ENCODE results near the gene SPEN.
"Not testable (repeated sequence)": the region's sequence is repeated elsewhere in the genome, so short reads cannot be mapped to it uniquely, and the experiment has no call there.

The SPEN gene

DNA sequence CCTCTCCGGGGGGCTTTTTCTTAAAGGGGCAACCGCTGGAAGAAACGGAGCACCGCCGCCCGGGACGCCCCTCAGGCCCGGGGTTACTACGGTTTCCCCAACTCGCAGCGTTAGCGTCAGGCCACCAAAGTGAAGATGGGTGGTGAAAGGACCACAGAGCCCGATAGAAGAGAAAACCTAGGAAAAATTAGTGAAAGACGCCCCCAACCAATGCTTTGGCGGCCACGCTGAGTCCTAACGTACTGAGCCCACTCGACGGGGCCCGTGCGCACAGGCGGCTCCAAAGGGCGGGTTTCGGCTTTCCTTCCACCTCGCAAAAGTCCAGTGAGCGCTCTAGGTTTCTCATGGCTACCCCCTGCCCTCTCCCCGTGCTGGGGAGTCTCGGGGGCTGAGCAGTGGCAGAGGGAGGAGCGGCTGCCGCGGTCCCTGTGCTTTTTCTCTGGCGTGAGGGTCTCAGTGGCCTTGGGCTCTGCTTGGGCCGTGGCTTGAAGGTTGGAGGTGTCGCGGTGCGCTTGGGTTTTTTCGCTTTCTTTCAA, 12.2 kb upstream of the SPEN start:
- DNase-seq: no peak

DNA sequence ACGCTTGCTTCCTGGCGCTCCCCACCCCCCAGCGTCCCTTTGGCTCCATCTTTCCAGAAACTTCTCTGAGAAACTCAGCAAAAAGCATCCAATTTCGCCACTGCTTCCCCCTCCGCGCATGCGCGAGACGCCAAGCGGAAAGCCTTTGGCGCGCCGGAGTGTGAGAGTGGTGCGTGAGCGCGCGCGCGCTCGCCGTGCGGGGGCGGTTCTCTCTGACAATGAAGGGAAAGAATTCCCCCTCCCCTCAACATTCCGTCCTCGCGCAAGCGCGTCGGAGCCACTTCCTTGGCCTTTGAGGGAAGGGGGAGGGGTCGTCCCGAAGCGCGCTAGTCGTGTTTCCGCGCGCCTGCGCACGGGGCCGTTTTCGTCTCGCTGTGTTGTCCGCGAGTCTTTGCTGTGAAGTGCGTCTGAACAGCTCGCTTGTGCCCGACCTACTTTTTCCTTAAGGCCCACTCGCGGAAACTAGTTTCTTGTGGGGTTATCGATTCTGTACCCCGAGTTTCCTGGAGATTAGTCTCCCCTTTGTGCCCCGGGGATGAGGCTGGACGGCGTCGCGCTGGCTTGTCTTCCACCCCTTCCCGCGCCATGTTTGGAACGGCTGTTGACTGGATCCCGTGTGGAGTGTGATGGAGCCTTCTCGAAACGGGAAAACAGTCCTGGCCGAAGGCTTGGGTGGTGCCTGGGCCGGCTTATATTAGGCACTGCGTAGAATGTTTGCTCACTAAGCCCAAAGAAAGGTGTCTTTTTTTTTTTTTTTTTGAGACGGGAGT, 11.6 kb upstream of the SPEN start:
- peak; percentile 100 for DNase-seq

DNA sequence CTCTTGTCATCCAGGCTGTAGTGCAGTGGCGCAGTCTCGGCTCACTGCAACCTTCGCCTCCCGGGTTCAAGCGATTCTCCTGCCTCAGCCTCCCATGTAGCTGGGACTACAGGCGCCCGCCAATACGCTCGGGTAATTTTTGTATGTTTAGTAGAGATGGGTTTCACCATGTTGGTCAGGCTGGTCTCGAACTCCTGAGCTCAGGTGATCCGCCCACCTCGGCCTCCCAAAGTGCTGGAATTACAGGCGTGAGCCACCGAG, 11.1 kb upstream of the SPEN start:
- not testable (repeated sequence) for DNase-seq

DNA sequence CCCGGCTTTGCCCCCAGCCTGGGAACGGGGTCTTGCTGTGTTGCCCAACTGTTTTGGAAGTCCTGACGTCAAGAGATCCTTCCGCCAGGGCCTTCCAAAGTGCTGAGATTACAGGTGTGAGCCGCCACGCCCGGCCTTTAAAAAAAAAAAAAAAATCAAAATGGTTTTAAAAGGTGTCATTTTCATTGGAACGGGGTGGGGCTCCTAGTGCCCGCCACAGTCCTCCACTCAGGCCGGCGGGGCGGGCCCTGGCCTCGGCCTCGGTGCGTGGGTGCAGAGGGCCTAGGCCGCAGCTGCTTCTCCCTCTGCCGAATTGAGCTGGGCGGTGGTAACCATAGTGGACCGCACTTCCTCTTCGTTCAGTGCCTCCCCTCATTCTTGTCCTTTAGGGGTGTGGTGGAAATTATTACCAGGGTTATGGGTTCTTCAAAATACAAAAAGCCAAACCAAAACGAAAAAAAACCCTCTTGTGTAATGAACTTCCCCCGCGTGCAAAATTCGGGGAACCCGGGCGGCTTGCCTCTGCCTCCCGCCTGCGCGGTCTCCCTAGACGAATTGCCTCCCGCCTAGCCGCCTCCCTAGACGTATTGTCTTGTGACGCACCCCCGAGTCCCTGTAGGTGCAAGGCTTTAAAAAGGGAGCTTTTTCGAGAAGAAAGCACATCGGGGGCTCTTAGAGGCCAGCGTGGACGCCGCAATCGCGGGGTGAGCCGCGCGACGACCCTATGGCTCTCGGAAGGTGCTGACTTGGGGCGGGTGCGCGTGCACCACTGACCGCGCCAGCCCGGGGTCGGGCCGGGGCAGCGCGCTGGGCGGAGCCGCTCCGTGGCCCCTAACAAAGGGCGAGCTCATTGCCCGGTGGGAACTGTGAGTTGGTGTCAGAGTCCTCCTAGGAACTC, 10.5 kb upstream of the SPEN start:
- peak; percentile 43 for DNase-seq

DNA sequence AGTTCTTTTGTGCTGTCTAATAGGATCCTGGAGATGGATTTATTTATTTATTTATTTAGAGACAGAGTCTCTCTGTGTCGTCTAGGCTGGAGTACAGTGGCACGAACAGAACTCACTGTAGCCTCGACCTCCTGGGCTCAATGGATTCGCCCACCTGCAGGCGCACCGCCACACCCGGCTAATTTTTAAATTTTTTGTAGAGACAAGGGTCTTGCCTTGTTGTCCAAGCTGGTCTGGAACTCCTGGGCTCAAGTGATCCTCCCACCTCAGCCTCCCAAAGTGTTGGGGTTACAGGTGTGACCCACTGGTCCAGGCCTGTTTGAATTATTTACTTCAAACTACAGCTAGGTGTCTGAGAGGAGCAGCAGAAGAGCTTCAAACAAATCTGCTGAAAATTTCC, 9.6 kb upstream of the SPEN start:
- DNase-seq: no peak

DNA sequence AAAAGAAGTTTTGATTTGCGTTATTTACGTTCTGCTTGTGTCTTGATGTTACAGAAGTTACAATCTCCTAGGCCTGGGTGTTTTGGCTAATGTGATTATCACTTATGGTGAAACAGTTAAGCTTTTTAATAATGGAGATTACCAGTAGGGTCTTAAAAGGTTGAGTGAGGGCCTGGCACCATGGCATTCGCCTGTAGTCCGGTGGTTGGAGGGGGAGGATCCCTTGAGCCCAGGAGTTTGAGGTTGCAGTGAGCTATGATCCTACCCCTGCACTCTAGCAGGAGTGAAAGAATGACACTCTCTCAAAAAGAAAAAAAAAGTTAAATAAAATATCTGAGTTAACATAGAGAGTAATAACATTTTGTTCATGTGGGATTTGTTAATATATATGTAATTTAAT, 8.8 kb upstream of the SPEN start:
- DNase-seq: no peak

DNA sequence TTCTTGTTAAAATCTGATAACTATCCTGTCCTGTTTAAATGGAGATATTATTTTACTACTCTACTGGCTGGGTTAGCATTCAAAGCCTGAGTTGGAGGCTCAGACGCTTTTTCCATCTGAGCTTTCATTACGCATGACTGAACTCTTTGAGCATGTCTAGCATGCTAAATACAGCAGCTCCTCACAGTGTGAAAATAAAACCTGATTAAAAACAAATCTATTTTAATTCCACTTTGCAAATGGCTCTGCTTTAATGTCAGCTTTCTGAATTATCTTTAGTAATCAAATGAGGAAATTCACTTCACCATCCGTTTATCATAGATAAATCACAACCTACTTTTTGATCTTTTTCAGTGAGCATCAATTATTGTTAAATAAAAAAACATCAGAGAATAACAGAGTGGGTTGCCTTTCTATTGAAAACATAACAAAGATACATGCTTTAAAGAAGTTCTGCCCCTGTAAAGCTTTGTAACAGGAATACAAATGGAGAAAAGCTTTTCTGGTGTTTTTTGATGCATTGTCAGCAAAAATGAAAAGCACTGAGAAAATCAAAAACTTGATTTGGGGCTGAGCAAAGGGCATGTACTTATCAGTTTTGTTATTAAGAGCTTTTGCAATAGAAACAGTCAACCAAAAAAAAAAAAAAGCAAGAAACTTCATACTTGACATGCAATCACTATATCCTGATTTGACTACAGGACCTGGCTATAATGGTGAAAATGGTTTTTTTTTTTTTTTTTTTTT, 3.5 kb upstream of the SPEN start:
- no peak for DNase-seq

DNA sequence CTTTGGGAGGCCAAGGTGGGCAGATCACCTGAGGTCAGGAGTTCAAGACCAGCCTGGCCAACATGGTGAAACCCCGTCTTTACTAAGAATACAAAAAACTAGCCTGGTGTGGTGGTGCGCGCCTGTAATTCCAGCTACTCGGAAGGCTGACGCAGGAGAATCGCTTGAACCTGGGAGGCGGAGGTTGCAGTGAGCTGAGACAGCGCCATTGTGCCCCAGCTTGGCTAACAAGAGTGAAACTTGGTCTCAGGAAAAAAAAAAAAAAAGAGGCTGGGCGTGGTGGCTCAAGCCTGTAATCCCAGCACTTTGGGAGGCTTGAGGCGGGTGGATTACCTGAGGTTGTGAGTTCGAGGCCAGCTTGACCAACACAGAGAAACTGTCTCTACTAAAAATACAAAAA, 1.5 kb upstream of the SPEN start:
- not testable (repeated sequence) for DNase-seq

DNA sequence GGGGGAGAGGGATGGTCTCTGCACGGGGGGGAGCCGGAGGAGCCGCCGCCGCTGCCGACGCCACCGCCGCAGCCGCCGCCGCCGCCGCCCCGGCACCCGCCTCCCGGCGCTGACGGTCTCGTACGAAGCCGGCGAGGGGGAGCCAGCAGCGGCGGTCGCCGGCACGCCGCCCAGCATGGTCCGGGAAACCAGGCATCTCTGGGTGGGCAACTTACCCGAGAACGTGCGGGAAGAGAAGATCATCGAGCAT, 311 bp downstream of the SPEN start:
- no peak for DNase-seq

DNA sequence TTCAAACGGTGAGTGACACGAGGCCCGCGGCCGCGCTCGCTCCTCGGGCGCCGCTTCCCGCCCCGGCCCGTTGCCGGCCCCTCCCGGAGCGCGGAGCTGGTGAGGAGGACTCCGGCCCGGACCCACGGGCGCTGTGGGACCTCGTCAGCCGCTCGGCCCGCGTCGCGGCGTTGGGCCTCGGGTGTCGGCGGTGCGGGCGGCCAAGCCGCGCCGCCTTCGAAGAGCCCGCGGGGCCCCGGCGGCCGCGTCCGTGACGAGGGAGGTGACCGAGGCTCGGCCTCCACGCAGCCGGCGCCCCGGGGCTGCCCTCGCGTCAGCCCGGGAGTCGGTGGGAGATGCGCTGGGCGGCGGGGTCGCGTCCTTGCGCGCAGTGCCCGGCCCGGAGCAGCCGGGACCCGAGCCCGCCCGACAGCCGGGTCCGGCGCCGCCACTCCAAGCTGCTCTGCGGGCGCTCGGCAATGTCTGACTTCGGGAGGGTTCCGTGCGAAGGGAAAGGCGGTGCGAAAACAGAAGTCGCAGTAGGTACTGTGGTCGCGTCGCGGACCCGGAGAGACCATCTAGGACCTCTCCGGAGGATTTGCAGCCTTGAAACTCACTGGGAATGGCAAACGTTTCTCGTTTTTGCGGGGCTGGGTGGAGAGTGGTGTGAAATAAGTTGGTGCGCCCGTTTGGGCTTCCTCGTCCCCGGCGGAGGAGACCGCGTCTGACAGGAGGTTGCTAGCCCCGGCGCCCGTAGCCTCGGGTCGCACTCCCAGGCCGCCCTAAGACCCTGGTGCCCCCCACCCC, 829 bp downstream of the SPEN start:
- peak; percentile 52 for DNase-seq

DNA sequence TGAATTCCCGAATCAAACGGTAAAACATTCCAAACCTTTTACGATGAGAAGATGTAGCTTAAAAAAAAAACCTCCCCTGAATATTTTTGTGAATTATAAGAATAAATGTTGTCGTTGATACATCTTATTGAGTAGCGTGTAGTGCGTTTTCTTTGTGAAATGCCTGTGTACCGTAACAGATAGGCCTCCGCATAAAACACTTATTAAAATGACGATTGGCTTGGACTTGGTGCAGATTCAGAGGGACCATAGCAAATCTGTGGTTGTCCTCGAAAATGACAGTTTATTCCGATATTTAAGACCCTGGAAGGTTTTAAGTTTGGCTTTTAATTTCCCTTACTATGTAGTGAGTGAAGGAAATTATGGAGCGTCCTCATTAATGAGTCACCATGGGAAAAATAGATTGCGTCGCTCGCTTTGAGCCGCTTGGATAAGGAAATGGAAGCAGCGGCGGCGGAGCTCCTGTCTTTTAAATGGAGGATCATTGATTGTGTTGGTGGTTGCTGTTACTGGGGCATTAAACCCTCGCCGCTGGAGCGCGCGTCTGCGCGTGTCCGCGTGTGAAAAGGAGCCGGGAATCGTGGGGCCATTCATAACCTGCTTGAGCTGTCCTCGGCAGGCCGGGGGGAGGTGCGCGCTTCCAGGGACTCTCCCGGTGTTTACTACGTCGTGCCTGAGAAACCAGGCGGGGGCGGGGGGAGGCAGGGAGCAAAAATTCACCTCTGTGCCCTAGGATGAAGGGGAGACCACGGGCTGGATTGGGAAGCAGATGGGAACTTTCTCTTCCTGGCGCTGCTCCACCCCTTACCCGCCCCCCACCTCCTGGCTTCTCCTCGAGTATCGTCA, 1.6 kb downstream of the SPEN start:
- peak; percentile 79 for DNase-seq

DNA sequence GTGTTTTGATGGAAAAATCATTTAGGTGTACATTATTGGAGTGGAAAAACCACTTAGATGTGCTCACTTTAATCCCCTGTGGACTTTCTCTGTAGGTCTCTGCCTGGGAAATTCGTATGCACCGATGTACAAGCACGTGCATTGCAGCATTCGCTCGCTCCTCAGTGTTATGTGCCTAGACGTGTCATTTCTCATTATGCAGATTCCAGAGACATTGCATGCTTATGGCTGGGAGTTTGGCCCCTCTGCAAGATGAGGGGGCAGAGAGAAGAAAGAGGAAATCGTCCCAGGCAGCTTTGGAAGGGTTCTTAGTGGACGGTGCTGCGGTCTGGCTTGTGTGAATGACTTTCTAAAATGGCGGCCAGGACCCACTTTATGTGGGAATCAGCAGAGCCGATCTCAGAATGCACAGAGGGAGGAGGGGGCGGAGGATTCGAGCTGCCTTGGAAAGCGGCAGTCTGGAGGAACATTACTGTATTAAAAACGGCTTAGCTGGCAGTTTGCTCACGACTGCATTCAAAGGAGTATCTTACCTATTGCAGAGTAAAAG, 2.3 kb downstream of the SPEN start:
- peak; percentile 48 for DNase-seq

DNA sequence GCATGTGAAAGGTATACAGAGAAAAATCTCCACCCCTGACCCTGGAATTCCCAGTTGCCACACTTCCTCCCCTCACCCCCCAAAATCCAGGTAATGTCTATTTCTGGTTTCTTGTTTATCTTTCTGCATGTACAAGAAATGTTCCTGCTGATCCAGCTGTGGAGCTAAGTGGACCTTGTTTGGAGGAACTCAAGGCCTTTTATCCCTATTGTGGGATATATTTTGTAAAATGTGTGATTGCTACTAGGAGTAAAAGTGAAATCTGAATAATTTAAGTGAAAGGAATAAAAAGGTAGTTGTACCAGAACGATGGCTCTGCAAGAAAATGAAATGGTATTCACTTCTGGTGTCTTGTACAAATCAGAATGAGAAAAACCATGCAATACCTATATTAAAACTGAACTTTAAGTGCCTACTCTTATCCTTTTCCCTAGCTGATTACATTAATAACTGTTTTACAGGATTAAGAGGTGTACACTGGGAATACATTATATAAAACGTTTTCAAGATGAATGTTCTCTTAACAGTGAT, 3.0 kb downstream of the SPEN start:
- no peak for DNase-seq

DNA sequence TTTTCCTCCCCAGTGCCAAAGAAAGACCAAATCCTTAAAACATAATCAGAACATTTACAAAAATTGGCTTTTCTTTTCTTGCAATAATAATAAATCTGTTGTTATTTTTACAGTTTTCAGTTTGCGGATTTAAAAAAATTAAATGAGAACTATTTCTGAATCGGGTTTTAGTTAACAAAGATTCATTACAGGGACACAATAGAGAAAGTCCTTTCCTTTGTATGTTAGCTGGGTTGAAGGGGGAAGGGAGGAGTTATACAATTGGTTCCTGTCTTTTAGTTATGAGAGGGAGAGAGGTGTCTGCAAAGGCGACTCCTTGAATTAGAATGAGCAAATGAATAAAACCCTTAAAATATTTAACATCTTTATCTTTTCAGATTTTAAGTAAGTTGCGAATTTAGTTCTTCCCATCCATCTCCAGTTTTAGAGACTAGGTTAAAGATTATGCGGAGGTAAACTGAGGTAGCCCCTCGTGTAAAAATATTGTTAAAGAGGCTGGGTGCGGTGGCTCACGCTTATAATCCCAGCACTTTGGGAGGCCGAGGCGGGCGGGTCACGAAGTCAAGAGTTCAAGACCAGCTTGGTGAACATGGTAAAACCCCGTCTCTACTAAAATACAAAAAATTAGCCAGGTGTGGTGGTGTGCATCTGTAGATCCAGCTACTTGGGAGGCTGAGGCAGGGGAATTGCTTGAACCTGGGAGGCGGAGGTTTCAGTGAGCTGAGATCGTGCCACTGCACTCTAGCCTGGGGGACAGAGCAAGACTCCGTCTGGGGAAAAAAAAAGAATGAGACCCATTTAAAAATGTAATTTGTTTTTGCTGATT, 3.9 kb downstream of the SPEN start:
- no peak for DNase-seq

DNA sequence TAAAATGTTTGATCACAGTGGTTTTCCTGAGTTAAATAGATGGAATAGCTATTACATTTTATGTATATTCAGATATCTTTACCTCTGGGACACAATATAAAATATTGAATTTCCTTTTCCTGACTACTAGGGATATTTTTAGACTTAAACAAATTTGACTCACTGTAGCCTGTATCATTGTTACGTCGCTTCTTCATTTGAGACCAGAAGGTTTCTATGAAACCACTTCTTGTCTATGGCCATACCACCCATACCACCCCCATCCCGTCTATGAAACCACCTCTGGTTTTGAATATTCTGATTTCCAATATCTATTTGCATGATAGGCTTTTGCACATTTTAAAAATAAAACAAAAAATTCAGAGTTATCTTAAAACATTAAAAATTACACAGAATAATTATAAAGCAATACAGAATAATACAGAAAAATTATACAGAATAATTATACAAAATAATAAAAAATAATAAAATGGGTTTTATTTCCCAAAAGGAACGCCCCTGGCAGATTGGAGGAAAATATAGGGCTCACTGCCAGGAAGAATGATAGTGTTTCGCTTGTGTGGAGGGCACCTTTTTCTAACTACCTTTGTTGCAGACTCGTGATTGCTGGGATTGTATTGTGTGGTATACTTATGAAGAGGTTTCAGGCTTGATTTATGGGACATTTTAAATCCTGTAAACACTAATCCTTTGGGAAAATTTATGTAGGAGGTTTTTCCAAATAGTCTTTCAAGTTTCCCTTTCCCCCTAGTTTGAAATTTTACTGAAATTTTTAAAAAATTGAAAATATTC, 4.7 kb downstream of the SPEN start:
- peak; percentile 45 for DNase-seq

DNA sequence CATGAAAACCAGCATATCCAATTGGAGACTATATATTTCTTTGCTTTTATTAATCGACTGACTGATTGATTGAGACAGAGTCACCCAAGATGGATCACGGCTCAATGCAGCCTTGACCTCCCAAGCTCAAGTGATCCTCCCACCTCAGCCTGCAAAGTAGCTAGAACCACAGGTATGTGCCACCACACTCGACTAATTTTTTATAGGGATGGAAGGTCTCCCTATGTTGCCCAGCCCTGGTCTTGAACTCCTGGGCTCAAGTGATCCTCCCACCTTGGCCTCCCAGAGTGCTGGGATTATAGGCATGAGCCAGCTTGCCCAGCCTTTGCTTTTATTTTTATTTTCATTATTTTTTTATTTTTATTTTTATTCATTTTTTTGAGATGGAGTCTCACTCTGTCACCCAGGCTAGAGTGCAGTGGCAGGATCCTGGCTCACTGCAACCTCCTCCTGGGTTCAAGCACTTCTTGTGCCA, 5.4 kb downstream of the SPEN start:
- no peak for DNase-seq

DNA sequence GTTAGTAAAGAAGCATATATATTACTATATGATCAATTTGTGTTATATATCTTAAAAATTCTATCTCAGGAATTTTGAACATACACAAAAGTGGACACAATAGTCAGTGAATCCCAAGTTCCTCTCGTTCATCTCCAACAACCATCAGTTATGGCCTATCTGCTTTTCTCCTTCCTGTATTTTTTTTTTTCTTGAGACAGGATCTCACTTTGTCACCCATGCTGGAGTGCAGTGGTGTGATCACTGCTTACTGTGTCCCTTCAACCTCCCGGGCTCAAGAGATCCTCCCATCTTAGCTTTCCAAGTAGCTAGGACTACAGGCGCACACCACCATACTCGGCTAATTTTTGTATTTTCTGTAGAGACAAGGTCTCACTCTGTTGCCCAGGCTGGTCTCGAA, 9.4 kb downstream of the SPEN start:
- DNase-seq: no peak

DNA sequence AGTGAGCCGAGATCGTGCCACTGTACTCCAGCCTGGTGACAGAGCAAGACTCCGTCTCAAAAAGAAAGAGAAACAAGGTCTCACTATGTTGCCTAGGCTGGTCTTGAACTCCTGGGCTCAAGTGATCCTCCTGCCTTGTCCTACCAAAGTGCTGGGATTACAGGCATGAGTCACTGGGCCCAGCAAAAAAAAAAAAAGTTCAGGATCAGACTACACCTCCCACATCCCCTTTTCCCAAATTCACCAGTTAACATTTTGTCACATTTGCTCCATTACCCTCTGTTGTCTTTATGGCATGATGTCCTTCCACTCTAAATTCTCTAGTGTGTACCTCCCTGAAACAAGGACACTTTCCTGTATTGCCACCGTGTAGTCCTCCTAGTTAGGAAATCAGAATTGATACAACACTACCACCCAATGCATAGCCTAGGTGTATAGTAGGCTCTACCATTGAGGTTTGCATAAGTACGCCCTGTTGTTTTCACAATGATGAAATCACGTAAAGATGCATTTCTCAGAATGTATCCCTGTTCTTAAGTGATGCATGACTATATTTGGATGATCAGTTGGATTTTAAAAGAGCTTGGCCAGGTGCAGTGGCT, 10.7 kb downstream of the SPEN start:
- no peak for DNase-seq
